Measurements from ENCODE around the gene GUCA2B.

Gene GUCA2B

GRCh38 chr1:42189931-42190853 is 37.0 kb downstream of the GUCA2B start:
- no peak for DNase-seq (ENCODE audit: low read depth)

DNA sequence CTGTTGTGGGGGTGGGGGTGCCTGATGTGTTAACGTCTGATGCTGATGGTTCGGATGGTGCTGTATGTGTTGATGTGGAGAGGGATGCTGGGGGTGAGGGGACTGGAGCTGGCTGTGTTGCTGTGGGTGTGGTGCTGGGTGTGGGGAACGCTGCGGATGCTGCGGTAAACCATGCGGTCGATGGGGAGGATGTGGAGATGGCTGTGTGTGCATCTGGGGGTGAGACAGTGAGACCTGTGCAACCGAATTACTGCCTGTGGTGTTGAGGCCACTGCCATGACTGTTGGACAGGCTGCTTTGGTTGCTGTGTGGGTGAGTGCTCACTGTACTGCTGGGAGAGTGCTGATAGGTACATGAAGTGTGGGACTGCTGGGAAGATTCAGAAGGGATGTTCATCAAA is 38.1 kb downstream of the GUCA2B start:
- no peak for DNase-seq (ENCODE audit: low read depth)

- no peak for DNase-seq (ENCODE audit: low read depth)
Measured at GRCh38 chr1:42192106-42192505, 38.9 kb downstream of the GUCA2B start.

DNA sequence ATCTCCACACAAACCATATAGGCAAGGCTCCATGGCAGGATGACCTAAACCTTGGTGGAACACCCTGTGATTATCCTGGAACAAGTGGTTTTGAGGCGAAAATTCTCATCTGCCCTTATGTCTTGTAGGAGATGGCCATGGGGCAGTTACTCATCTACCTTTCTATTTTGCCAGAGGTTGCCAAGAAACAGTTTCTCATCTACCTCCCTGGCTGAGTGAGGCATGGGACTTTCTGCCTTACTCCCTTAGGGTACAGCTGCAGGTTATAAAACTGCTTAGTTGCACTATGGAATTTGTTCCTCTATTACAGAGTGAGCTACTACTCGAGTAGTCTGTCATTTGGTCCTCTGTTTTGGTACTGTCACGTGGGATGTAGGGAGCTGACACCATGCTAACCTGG is 42.6 kb downstream of the GUCA2B start:
- DNase-seq (ENCODE audit: low read depth), result no peak

DNA sequence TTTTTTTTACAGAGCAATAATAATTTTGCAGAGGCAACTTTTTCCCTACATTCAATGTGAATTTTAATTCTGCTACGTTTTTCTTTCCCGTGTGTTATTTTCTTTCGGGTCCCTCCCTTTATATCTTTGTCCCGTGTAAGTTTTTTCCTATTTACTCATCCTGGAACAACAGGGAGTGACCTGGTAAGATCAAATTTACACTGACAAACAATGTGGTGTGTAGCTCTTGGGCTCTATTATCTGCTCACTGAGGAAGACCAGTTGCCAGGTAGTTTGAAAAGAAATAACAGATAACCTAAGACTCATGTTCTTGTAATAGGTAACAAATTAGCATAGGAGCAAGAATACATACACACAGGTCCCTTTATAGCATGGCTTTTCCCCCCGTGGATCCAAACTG is 45.0 kb downstream of the GUCA2B start:
- DNase-seq (ENCODE audit: low read depth), result no peak

- DNase-seq (ENCODE audit: low read depth), result no peak
Measured at GRCh38 chr1:42201986-42202385, 48.8 kb downstream of the GUCA2B start.

Measured in activated T-cell treated with anti-CD3 and anti-CD28 coated beads for 1 hour (primary cell).